ENCODE results near the gene CCDC195.

GRCh38 chr2:224734949-224735348, 18.8 kb upstream of the CCDC195 start:
- TF ChIP-seq, protein P1, sequence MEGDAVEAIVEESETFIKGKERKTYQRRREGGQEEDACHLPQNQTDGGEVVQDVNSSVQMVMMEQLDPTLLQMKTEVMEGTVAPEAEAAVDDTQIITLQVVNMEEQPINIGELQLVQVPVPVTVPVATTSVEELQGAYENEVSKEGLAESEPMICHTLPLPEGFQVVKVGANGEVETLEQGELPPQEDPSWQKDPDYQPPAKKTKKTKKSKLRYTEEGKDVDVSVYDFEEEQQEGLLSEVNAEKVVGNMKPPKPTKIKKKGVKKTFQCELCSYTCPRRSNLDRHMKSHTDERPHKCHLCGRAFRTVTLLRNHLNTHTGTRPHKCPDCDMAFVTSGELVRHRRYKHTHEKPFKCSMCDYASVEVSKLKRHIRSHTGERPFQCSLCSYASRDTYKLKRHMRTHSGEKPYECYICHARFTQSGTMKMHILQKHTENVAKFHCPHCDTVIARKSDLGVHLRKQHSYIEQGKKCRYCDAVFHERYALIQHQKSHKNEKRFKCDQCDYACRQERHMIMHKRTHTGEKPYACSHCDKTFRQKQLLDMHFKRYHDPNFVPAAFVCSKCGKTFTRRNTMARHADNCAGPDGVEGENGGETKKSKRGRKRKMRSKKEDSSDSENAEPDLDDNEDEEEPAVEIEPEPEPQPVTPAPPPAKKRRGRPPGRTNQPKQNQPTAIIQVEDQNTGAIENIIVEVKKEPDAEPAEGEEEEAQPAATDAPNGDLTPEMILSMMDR (IDR thresholded peaks at IDR 0.05; ENCODE audit: low read depth, low read length): no peak
- TF ChIP-seq EZH2phosphoT487 (IDR thresholded peaks at IDR 0.05; ENCODE audit: low read depth): no peak
